A673 (cell line): Measurements from ENCODE around the gene DUSP11.

Source experiments
- CTCF ChIP-seq: fragments of 300-800, 200-600 bp; sonication (generic); conservative IDR thresholded peaks from 2 replicates; pipeline ENCODE4 v1.5.1; 2017; ENCODE audit warnings: low read depth, mild to moderate bottlenecking, antibody characterized with exemption, low read length, moderate library complexity, mixed read lengths
- EZH2 ChIP-seq: fragments of 200-600 bp; sonication (generic); IDR thresholded peaks from 2 replicates; pipeline ENCODE4 v1.6.1; 2017; ENCODE audit warnings: borderline replicate concordance, low read depth, mild to moderate bottlenecking, mixed read lengths, antibody characterized with exemption, low read length; ENCODE audit not compliant: poor library complexity, severe bottlenecking

- no peak for TF ChIP-seq CTCF
- TF ChIP-seq EZH2, result no peak
These were observed 39.1 kb downstream of the DUSP11 start for GRCh38 chr2:73740767-73741166.
